ENCODE measurements around the gene SRGAP3.

SRGAP3 gene

DNA sequence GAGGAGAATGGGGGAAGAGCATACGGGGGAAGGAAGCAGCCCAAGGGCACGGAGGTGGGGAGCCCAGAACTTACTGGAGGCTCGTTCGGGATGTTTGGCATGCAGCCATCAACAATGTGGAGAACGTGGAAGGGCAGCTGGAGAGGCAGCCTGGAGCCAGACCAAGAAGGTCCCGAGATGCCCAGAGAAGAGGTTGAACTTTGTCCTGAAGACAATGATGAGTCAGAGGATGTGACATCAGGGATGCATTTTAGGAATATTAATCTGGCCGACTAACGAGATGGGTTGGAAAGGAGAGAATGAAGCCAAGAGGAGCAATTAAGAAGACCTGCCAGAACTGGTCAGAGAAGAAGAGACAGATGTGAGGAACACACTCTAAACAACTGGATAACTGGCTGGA is 98.2 kb downstream of the SRGAP3 start:
- DNase-seq (ENCODE audit: insufficient read length) (no peak), FAIRE-seq (no peak)
- no peak for TF ChIP-seq TAF1 (IDR thresholded peaks at IDR 0.05; ENCODE audit: borderline replicate concordance, low read depth, low read length)
- no peak for TF ChIP-seq POLR2A (IDR thresholded peaks at IDR 0.05; ENCODE audit: low read depth, low read length)
- no peak for TF ChIP-seq POLR2AphosphoS5 (IDR thresholded peaks at IDR 0.05; ENCODE audit: low read depth, low read length)

DNA sequence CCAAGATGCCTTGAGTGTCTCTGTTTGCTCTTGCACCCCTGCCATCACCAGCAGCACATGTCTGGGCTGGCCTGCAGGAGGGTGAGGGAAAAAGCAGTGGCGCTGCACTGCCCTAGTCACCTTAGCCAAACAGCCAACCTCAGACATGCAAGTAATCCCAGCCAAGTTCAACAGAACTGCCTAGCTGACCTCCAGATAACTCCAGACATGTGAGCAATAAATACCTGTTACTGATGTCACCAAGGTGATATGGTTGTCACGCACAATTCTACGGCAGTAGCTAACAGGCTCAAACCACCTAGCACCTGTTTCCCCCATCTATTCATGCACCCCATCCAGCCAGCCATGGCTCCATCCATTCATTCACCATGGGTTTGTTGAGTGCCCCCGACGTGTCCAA is 99.9 kb downstream of the SRGAP3 start:
- FAIRE-seq = no peak
- DNase-seq (ENCODE audit: insufficient read length) = no peak
- TF ChIP-seq TAF1 (IDR thresholded peaks at IDR 0.05; ENCODE audit: borderline replicate concordance, low read depth, low read length) = no peak
- no peak for TF ChIP-seq POLR2AphosphoS5 (IDR thresholded peaks at IDR 0.05; ENCODE audit: low read depth, low read length)
- TF ChIP-seq POLR2A (IDR thresholded peaks at IDR 0.05; ENCODE audit: low read depth, low read length) = no peak

- DNase-seq (ENCODE audit: insufficient read length) (no peak), FAIRE-seq (no peak)
- TF ChIP-seq POLR2A (IDR thresholded peaks at IDR 0.05; ENCODE audit: low read depth, low read length) = no peak
- no peak for TF ChIP-seq POLR2AphosphoS5 (IDR thresholded peaks at IDR 0.05; ENCODE audit: low read depth, low read length)
- no peak for TF ChIP-seq TAF1 (IDR thresholded peaks at IDR 0.05; ENCODE audit: borderline replicate concordance, low read depth, low read length)
These were observed 101.6 kb downstream of the SRGAP3 start for GRCh38 chr3:9147896-9148266.

DNA sequence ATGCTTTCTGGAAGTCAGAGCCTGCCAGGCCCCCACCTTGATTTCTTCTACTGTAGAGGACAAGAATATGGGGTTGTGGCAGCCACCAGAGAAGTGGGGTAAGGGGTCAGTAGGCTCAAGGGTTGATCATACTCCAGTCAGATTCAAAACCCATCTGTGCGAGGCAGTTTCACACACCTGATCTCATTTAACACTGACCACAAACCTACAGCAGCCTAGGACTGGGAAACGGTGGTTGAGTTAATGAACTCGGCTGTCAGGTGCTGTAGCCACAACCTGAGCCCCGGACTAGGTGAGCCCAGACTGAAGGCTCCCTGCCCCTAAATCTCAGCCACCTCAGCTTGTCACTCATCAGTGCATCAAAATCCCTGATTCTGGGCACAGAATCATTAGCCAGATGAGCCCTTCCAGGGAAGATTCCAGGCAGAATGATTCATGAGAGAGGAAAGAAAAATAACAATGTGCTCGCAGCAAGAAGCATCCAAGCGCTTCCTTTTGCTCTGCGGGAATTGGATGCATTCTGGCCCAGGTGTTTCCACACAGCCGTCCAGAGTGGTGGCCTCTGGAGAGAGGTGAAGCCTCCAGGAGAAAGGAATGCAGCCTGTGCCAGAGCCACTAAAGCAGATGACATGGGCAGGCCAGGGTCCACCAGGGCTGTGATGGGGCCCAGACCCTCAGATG is 102.1 kb downstream of the SRGAP3 start:
- FAIRE-seq = peak; percentile 96
- TF ChIP-seq POLR2A (IDR thresholded peaks at IDR 0.05; ENCODE audit: low read depth, low read length) (no peak), TAF1 (IDR thresholded peaks at IDR 0.05; ENCODE audit: borderline replicate concordance, low read depth, low read length) (no peak), POLR2AphosphoS5 (IDR thresholded peaks at IDR 0.05; ENCODE audit: low read depth, low read length) (no peak)
- no peak for DNase-seq (ENCODE audit: insufficient read length)

GRCh38 chr3:9146367-9147071 is 102.9 kb downstream of the SRGAP3 start:
- peak; percentile 5 for FAIRE-seq
- no peak for DNase-seq (ENCODE audit: insufficient read length)
- no peak for TF ChIP-seq POLR2A (IDR thresholded peaks at IDR 0.05; ENCODE audit: low read depth, low read length)
- TF ChIP-seq TAF1 (IDR thresholded peaks at IDR 0.05; ENCODE audit: borderline replicate concordance, low read depth, low read length) = no peak
- no peak for TF ChIP-seq POLR2AphosphoS5 (IDR thresholded peaks at IDR 0.05; ENCODE audit: low read depth, low read length)

- DNase-seq (ENCODE audit: insufficient read length) = no peak
- TF ChIP-seq POLR2AphosphoS5 (IDR thresholded peaks at IDR 0.05; ENCODE audit: low read depth, low read length) (no peak), POLR2A (IDR thresholded peaks at IDR 0.05; ENCODE audit: low read depth, low read length) (no peak), TAF1 (IDR thresholded peaks at IDR 0.05; ENCODE audit: borderline replicate concordance, low read depth, low read length) (no peak)
- no peak for FAIRE-seq
These were observed 106.3 kb downstream of the SRGAP3 start for GRCh38 chr3:9143184-9143583.

GRCh38 chr3:9142362-9142761 is 107.1 kb downstream of the SRGAP3 start:
- TF ChIP-seq POLR2AphosphoS5 (IDR thresholded peaks at IDR 0.05; ENCODE audit: low read depth, low read length) = no peak
- no peak for TF ChIP-seq TAF1 (IDR thresholded peaks at IDR 0.05; ENCODE audit: borderline replicate concordance, low read depth, low read length)
- TF ChIP-seq POLR2A (IDR thresholded peaks at IDR 0.05; ENCODE audit: low read depth, low read length) = no peak
- no peak for DNase-seq (ENCODE audit: insufficient read length)
- FAIRE-seq = no peak

- DNase-seq (ENCODE audit: insufficient read length) = no peak
- no peak for FAIRE-seq
These were observed 107.5 kb downstream of the SRGAP3 start for GRCh38 chr3:9141928-9142289.

DNA sequence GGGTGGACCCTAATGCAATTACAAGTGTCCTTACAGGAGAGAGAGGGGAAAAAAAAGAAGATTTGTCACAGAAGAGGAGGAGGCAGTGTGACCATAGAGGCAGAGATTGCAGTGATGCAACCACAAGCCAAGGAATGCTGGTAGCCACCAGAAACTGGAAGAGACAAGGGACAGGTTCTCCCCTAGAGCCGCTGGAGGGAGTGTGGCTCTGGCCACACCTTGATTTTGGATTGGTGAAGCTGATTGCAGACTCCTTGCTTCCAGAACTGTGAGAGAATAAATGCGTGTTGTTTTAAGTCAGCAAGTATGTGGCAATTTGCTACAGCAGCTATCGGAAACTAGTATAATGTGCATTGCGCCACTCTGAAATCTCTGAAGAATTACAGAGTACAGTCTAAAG is 110.1 kb downstream of the SRGAP3 start:
- FAIRE-seq (no peak), DNase-seq (ENCODE audit: insufficient read length) (no peak)
- TF ChIP-seq POLR2A (IDR thresholded peaks at IDR 0.05; ENCODE audit: low read depth, low read length) = no peak
- no peak for TF ChIP-seq POLR2AphosphoS5 (IDR thresholded peaks at IDR 0.05; ENCODE audit: low read depth, low read length)
- no peak for TF ChIP-seq TAF1 (IDR thresholded peaks at IDR 0.05; ENCODE audit: borderline replicate concordance, low read depth, low read length)

More at GRCh38 chr3:9141928-9142289, 107.5 kb downstream of the SRGAP3 start:
- TF ChIP-seq TAF1 (IDR thresholded peaks at IDR 0.05; ENCODE audit: borderline replicate concordance, low read depth, low read length) = no peak
- TF ChIP-seq POLR2AphosphoS5 (IDR thresholded peaks at IDR 0.05; ENCODE audit: low read depth, low read length) = no peak
- no peak for TF ChIP-seq POLR2A (IDR thresholded peaks at IDR 0.05; ENCODE audit: low read depth, low read length)

- no peak for FAIRE-seq
- TF ChIP-seq TAF1 (IDR thresholded peaks at IDR 0.05; ENCODE audit: borderline replicate concordance, low read depth, low read length) = no peak
- no peak for TF ChIP-seq POLR2A (IDR thresholded peaks at IDR 0.05; ENCODE audit: low read depth, low read length)
- no peak for TF ChIP-seq POLR2AphosphoS5 (IDR thresholded peaks at IDR 0.05; ENCODE audit: low read depth, low read length)
These were observed 111.8 kb downstream of the SRGAP3 start for GRCh38 chr3:9137676-9138075.

GRCh38 chr3:9136746-9137465 is 112.5 kb downstream of the SRGAP3 start:
- TF ChIP-seq TAF1 (IDR thresholded peaks at IDR 0.05; ENCODE audit: borderline replicate concordance, low read depth, low read length) (no peak), POLR2A (IDR thresholded peaks at IDR 0.05; ENCODE audit: low read depth, low read length) (no peak), POLR2AphosphoS5 (IDR thresholded peaks at IDR 0.05; ENCODE audit: low read depth, low read length) (no peak)
- FAIRE-seq (no peak), DNase-seq (ENCODE audit: insufficient read length) (no peak)

More at GRCh38 chr3:9137676-9138075, 111.8 kb downstream of the SRGAP3 start:
- no peak for DNase-seq (ENCODE audit: insufficient read length)
